Smooth muscle cell (in vitro differentiated cells): ENCODE results near the gene FHAD1. TPM values are rescaled to one million over a fixed set of nuclear protein-coding genes. Genes with fewer than 3 reads are reported as not detected.
A peak's percentile ranks its signal among the peaks of the same experiment; 100 is the strongest.

Experiments used
- DNase-seq: peaks from one replicate; lab custom pipeline; 2025; ENCODE audit not compliant: unreplicated experiment; lab: John Stamatoyannopoulos, UW
- H2AFZ ChIP-seq: fragments of 200-600 bp; sonication (generic); 2 replicates; pipeline ENCODE4 v1.6.0; 2016; ENCODE audit warnings: antibody characterized with exemption, low read depth, mild to moderate bottlenecking
- H3F3A ChIP-seq: fragments of 200-600 bp; sonication (generic); 2 replicates; pipeline ENCODE4 v1.6.0; 2017; ENCODE audit warnings: antibody characterized with exemption, low read depth
- H3K27ac ChIP-seq: fragments of 200-600 bp; sonication (generic); 2 replicates; pipeline ENCODE4 v1.5.1; 2016; ENCODE audit warnings: low read depth, mild to moderate bottlenecking
- H3K27me3 ChIP-seq: fragments of 200-600 bp; sonication (generic); 2 replicates; pipeline ENCODE4 v1.6.1; 2016; ENCODE audit warnings: low read depth, mild to moderate bottlenecking
- H3K36me3 ChIP-seq: fragments of 200-600 bp; sonication (generic); 2 replicates; pipeline ENCODE4 v1.5.1; 2016; ENCODE audit warnings: low read depth
- H3K4me1 ChIP-seq: fragments of 200-600 bp; sonication (generic); 2 replicates; pipeline ENCODE4 v1.5.1; 2016; ENCODE audit warnings: low read depth
- H3K4me2 ChIP-seq: fragments of 200-600 bp; sonication (generic); 2 replicates; pipeline ENCODE4 v1.6.0; 2016; ENCODE audit warnings: mild to moderate bottlenecking
- H3K4me3 ChIP-seq: fragments of 200-600 bp; sonication (generic); 2 replicates; pipeline ENCODE4 v1.5.1; 2016; ENCODE audit warnings: mild to moderate bottlenecking
- H3K79me2 ChIP-seq: fragments of 200-600 bp; sonication (generic); 2 replicates; pipeline ENCODE4 v1.6.0; 2016; ENCODE audit warnings: low read depth, mild to moderate bottlenecking
- H3K9ac ChIP-seq: fragments of 200-600 bp; sonication (generic); 2 replicates; pipeline ENCODE4 v1.6.0; 2016; ENCODE audit warnings: low read depth
- H3K9me3 ChIP-seq: fragments of 200-600 bp; sonication (generic); replicated peaks from 2 replicates; pipeline ENCODE4 v1.5.1; 2016; ENCODE audit warnings: low read depth
- H4K20me1 ChIP-seq: fragments of 200-600 bp; sonication (generic); 2 replicates; pipeline ENCODE4 v1.6.0; 2016; ENCODE audit warnings: low read depth
- WGBS: methylation state at CpG from one replicate; pipeline ENCODE4 v1.1.7; 2016; ENCODE audit warnings: low lambda C conversion rate; 5-methylcytosine and 5-hydroxymethylcytosine counted together
- polyA plus RNA-seq: library from polyadenylated mRNA; unstranded; fragments of >200 nt; fragmentation: Nextera tagmentation; extraction: Ambion mirVana; gene quantifications from 2 replicates; pipeline ENCODE4 v1.2.1, GENCODE V29; 2016
- total RNA-seq: library from RNA; depleted of rRNA; stranded (reverse); fragments of >200 nt; gene quantifications from 2 replicates; pipeline ENCODE4 v1.2.3, GENCODE V29; 2014
- TF ChIP-seq, protein P1 (sequence below): fragments of 200-600 bp; sonication (generic); IDR thresholded peaks from 2 replicates; pipeline ENCODE4 v1.5.1; 2017; ENCODE audit warnings: borderline replicate concordance, mild to moderate bottlenecking, antibody characterized with exemption; ENCODE audit not compliant: insufficient read depth, poor library complexity, severe bottlenecking

The FHAD1 gene
- total and polyA plus RNA-seq, 2 experiments from 2014 or later = 0.33 TPM; not detected in 1

DNA sequence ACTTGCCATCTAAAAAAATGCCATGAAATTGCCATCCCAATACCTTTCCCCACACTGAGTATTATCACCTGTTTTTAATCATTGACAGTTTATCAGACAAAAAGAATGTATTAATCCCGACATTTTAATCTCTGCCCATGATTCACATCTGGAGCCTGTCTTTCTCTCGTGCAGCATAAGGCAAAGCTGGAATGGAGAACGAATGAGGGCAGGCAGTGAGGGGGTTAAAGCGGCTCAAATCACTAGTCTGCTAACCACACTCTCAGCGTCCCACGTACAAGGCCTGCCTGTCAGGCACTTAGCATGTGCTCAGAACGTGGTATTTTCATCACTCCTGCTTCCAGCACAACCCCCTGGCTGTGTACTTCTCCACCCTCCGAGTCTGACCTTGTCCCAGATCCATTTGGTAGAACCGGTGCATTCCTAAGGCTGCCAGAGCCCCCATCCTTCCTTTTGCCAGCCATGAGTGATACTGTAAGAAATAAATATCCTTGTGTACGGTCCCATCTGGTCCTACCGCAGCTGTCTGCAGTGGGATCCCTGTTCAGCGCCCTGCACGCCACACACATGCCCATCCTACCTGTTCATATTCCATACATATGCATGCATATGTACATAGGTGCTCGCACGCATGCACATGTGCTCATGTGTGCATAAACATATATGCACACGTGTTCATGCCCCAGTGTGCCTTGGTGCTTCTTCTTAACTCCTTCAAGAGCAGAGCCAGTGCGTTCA lies 34.6 kb upstream of the FHAD1 start:
- Histone ChIP-seq H3K9ac (no peak overlapping the region), H3K27me3 (no peaks in the 10 kb centered on the region), H2AFZ (no peak overlapping the region), H3K9me3 (no peaks in the 10 kb centered on the region), H3K4me2 (peak overlapping the region; percentile 29), H3K4me1 (peaks cover 30% of the 10 kb centered on the region), H3K79me2 (peaks cover 6% of the 10 kb centered on the region), H4K20me1 (peaks cover 13% of the 10 kb centered on the region), H3F3A (peaks cover 10% of the 10 kb centered on the region), H3K27ac (peak overlapping the region; percentile 20), H3K36me3 (no peaks in the 10 kb centered on the region), H3K4me3 (no peak overlapping the region)
- 65% methylated on average over 17 of the region's 17 CpGs for WGBS
- TF ChIP-seq, protein P1, sequence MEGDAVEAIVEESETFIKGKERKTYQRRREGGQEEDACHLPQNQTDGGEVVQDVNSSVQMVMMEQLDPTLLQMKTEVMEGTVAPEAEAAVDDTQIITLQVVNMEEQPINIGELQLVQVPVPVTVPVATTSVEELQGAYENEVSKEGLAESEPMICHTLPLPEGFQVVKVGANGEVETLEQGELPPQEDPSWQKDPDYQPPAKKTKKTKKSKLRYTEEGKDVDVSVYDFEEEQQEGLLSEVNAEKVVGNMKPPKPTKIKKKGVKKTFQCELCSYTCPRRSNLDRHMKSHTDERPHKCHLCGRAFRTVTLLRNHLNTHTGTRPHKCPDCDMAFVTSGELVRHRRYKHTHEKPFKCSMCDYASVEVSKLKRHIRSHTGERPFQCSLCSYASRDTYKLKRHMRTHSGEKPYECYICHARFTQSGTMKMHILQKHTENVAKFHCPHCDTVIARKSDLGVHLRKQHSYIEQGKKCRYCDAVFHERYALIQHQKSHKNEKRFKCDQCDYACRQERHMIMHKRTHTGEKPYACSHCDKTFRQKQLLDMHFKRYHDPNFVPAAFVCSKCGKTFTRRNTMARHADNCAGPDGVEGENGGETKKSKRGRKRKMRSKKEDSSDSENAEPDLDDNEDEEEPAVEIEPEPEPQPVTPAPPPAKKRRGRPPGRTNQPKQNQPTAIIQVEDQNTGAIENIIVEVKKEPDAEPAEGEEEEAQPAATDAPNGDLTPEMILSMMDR = no peak
- DNase-seq = no peak

DNA sequence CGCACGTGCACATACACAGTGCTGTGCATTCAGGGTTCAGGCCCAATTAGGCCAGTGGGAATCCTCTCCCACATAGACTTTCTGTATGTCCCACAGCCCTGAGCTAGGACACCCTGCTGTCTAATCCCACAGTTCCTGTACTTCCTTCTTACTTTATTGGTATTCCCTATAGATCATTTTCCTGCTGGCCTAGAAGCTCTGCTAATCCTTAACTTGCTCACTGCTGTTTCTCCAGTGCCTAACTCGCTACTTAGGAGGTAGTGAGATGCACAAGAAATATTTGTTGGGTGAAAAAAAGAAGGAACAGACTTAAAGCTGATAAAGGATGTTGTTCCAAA lies 34.1 kb upstream of the FHAD1 start:
- DNase-seq = no peak
- no peak overlapping the region for H2AFZ ChIP-seq
- peaks cover 6% of the 10 kb centered on the region for H3K79me2 ChIP-seq
- peak overlapping the region; percentile 75 for H3K4me2 ChIP-seq
- H3F3A ChIP-seq = peaks cover 10% of the 10 kb centered on the region
- H3K27me3 ChIP-seq = no peaks in the 10 kb centered on the region
- no peaks in the 10 kb centered on the region for H3K9me3 ChIP-seq
- peak overlapping the region; percentile 20 for H3K27ac ChIP-seq
- no peaks in the 10 kb centered on the region for H3K36me3 ChIP-seq
- peaks cover 9% of the 10 kb centered on the region for H4K20me1 ChIP-seq
- peaks cover 30% of the 10 kb centered on the region for H3K4me1 ChIP-seq
- no peak overlapping the region for H3K9ac ChIP-seq
- WGBS = 57% methylated on average over 3 of the region's 3 CpGs
- TF ChIP-seq, protein P1 = no peak
- no peak overlapping the region for H3K4me3 ChIP-seq

DNA sequence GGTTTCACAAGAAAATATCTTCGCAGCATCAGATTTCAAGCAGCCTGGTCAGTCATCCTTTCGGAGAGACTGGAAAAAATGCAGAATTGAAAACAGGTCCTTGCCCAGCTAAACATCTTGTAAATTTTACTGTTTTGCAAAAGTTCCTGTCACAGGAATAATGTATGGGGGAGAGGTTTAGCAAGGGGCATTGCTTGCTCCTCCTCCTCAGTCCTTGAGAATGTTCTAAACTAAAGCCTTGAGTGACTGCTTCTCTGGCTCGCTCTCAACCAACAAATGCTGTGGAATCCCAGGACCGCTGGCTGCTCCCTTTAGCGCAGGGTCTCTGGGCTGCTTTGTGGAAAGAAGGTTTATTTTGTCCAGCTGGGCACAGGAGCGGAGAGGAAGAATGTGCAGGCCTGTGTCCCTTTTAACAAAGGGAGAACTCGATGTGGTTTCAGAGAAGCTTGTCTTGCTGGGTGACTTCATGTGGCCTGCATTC lies 33.6 kb upstream of the FHAD1 start:
- Histone ChIP-seq H3K27ac (peak overlapping the region; percentile 20), H2AFZ (no peak overlapping the region), H3K9ac (no peak overlapping the region), H3F3A (peaks cover 10% of the 10 kb centered on the region), H3K27me3 (no peaks in the 10 kb centered on the region), H4K20me1 (peaks cover 9% of the 10 kb centered on the region), H3K36me3 (no peaks in the 10 kb centered on the region), H3K4me3 (no peak overlapping the region), H3K4me2 (peak overlapping the region; percentile 75), H3K4me1 (peaks cover 30% of the 10 kb centered on the region), H3K79me2 (peaks cover 6% of the 10 kb centered on the region), H3K9me3 (no peaks in the 10 kb centered on the region)
- WGBS = 33% methylated on average over 7 of the region's 7 CpGs
- DNase-seq = no peak
- TF ChIP-seq, protein P1 = no peak

DNA sequence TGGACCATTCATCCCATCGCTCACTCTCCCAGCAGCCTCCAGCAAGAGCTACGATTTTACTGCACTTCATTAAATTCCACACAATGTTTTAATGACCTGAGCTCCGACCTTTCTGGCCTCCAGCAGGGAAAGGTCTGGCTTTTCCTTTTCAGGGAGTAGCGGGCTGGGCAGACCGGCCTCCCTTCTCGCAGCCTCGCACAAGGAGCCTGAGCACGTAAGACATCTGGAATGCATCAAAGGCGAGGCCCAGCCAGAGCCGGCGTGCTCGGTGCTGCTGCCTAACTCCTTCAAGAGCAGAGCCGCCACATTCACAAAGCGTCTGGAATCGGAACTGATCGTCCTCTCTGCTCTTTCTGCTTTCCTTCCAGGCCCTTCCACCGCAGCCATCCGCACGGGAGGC lies 32.5 kb upstream of the FHAD1 start:
- Histone ChIP-seq H3K79me2 (no peaks in the 10 kb centered on the region), H3K4me3 (no peak overlapping the region), H3F3A (peaks cover 10% of the 10 kb centered on the region), H3K9ac (no peak overlapping the region), H3K27ac (peak overlapping the region; percentile 46), H3K4me1 (peaks cover 30% of the 10 kb centered on the region), H4K20me1 (peaks cover 9% of the 10 kb centered on the region), H3K9me3 (no peaks in the 10 kb centered on the region), H3K36me3 (no peaks in the 10 kb centered on the region), H3K27me3 (no peaks in the 10 kb centered on the region), H3K4me2 (peak overlapping the region; percentile 75), H2AFZ (peak overlapping the region; percentile 32)
- TF ChIP-seq, protein P1 = no peak
- DNase-seq = no peak
- WGBS = 12% methylated on average over 19 of the region's 19 CpGs
